GM21723 (cell line): ENCODE results near the gene TMC2.

Source experiments
- ATAC-seq: cut with Tn5 transposase; IDR thresholded peaks from one replicate; pipeline ENCODE4 v1.9.1; 2021; ENCODE audit warnings: mild to moderate bottlenecking, moderate library complexity; ENCODE audit not compliant: unreplicated experiment

The TMC2 gene

DNA sequence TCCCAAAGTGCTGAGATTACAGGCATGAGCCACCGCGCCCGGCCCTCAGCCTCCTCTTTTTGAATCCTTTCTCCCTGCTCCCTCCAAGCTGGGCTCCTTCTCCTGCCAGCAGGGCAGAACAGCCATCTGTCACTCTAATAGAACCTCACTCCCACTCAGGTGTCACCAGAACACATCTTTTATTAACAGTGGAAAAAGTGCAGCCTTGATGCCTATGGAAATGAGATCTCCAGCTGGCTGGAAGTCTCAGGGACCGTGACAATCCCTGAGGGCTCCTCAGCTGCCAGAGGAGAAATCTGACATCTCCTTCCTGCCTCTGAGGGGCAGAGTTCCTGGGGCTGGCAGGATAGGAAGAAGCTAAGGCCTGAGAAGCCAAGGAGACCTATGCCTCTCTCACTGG, 28.0 kb downstream of the TMC2 start:
- no peak for ATAC-seq

GRCh38 chr20:2575682-2576081, 39.3 kb downstream of the TMC2 start:
- no peak for ATAC-seq

DNA sequence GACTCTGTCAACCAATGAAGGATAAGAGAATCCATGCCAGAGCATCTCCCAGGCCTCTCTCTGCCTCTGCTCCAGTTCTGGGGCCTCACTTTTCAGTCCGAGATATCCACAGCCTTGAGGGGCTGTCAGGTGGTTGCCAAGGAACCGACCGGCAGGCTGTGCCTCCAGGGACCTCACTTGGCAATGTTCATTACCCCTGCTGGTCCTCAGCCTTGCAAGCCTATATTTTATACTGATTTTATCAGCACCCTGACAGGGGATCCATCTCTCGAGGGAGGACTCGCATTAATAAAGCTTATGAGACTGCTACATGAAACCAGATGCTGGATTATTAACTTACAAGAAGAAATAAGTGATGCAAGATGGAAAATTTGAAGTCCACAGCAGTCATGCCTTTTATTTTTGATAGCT, 39.9 kb downstream of the TMC2 start:
- no peak for ATAC-seq

DNA sequence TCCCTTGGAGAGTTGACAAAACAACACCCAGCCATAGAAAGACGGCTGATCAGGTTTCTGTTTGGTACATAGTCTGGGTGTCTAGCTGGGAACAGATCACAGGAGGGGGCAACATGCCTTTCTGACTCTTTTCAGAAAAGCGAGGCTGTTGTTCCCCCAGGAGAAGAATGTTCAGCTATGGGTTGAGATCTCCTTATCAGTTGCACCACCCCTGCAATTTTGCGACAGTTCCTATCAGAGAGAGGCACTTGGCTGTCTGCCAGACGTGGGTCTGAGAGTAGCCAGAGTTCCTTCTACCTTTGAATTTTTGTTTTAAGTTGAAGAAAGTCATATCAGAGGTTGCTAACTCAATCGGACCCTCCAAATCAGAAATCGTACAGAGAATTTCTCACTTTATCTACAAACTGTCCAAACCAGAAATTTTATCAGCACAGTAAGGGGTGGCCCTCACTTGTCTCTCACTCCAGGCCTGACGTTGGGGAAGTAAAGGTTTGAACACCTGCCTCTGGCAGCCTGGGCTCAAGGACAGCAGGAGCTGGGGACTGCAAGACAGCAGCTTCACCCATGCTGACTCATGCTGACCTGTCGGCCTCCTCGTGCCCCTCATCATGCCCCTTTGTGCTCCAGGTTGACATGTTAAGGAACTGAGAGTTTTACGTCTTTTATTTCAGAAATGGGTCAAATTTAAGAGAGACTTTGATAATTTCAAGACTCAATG, 42.3 kb downstream of the TMC2 start:
- ATAC-seq, result no peak

DNA sequence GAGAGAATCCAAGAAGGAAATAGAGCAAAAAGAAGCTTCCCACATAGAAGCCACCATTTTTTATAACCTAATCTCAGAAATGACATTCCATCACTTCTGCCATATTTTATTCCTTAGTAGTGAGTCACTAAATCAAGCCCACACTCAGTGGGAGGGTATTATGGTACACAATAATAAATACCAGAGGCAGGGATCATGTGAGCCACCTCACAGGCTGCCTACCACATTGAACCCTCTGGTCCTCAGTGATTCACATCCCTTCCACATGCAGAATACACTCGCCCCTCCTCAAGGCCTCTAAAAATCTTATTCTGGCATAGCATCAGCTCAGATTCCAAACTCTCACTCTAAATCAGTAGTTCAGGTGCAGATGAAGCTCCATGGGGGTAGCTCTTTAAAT, 49.4 kb downstream of the TMC2 start:
- no peak for ATAC-seq

DNA sequence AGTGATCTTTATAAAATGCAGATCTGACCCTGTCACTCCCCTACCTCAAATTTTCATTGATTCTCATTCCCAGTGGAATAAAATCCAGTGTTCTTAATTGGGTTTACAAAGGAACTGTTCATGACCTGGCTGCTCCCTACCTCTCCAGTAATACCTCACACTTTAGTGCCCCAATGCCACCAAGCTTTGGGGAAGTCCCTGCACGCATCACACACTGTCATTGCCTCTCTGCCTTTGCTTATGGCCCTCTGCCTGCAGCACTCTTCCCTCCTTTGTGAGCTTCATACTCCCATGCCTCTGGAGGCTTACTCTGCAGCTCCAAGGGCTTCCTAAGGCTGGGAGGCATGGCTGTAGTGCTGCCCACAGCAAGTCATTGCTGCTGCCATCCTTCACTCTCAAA, 57.4 kb downstream of the TMC2 start:
- no peak for ATAC-seq

DNA sequence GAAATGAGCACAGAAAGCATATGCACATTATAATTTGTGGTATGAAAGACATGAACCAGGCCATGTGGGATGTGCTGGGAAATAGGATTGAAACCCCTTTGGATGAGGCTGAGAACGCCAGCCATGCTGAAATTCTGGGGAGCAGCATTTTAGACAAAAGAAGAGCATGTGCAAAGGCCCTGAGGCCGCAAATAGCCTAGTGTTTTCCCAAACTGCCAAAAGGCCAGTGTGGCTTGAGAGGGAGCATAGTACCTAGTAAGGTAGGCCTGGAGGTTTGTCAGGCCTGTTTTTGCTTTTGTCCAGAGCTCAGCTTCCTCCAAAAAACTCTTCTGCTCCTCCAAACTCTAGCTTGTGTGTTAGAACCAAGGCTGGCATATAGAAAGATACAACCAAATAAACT, 58.7 kb downstream of the TMC2 start:
- ATAC-seq, result no peak

- ATAC-seq, result no peak
Measured at GRCh38 chr20:2596673-2597279, 60.4 kb downstream of the TMC2 start.

DNA sequence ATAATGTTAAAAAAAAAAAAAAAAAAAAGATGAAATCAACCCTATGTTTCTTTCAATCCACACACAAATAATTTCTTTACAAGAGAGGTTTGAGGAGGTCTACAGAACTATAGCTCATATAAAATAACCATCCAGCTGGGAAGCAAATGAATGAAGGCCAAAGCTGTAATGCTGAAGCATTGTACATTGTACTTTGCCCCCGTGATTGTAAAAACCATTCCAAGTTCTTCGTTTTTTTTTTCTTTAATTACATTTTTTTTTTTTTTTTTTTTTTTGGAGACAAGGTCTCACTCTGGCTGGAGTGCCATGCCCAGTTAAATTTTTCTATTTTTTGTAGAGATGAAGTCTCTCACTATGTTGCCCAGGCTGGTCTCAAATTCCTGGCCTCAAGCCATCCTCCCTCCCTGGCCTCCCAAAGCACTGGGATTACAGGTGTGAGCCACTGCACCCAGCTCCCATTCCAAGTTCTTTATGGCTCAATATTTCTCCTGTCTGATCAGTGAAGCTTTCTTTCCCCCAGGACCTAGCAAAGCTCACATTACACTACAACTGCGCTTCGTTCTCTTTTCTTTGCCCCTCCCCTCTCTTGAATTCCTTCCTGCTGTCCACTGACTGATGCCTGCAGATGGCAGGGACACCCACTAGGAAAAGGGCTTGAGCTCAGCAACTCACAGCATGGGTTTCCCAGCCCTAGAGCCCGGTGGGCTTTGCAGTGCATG, 63.1 kb downstream of the TMC2 start:
- no peak for ATAC-seq

DNA sequence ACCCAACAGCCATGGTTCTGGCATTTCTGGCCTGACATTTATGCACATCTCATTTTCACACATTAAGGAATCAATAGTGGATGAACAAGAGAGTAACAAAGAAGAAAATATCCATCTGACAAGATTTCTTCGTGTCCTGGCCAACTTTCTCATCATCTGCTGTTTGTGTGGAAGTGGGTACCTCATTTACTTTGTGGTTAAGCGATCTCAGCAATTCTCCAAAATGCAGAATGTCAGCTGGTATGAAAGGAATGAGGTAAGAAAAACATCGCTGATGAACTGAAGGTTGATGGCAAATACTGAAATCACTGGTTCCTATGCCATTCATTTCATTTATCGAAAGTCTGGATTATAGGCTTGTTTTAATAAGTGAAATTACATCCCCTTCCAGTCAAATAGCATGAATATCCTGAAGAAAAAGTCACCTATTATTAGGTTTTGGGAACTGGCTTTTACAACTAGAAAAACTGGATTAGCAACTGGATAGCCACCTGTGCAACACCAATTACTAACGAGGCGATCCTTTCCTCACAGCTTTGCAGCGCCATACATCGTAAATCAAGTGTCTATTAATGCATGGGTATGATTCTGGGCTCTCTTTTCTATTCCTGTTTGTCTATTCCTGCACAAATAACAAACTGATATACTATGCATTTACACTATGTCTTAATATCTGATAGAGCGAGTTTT, 65.8 kb downstream of the TMC2 start:
- ATAC-seq, result no peak

DNA sequence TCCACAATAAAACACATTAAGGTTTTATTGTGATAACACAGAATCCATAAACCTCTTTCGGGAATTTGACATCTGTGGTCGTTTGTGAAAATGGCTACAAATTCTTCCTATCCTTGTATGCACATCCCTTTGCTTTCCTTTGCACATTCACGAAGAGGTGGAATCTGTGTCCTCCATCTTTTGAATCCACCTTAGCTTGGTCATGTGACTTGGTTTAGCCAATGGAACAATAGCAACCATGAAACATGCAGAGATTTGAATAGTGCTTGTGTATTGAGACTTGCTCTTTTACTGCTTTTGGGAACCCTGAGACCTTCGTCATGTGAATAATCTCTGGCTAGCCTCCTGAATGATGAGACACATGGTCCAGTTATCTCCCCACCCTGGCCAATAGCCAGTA, 66.4 kb downstream of the TMC2 start:
- ATAC-seq, result no peak

DNA sequence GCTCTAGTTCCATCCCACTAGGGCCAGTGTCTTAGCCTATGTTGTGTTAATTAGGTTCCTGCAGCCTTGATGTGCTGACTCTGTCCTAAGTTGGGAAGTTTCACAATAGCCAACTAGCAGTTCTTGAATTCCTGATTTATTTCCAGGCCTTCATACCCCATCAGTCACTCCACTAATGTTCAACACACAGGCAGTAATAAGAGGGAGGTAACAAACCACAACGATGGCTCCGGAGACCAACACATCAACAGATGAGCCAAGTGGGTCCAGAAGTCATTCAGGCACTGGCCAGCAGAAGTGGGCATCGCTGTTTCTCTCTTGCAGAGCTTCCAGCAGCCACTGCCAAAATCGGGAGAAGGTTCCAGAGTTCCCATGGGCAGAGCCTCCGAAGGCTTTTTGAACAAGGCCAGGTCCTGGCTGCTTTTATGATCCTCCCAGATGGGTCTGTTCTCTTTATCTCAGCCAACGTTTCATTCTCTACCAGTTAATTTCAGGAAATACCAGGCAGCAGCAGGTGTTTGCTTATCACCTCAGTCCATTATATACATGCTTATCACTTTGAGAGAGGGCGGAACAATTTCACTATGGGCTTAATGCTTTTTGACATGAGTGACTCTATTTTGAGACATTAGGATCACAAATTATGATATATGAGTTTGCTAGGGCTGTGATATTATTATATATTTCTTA, 67.6 kb downstream of the TMC2 start:
- ATAC-seq, result no peak

DNA sequence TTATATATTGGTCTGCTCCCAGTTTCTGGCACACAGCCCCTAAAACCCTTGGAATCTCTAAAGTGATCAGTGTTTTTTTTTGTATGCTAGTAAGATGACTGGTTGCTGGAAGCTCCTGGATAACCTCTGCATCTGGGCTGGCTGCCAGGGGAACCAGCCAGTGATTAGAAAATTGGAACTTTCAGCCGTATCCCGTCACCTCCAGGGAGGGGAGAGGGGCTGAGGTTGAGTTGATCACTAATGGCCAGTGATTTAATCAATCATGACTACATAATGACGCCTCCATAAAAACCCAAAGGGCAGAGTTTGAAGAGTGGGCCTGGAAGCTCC, 68.1 kb downstream of the TMC2 start:
- ATAC-seq, result no peak

GRCh38 chr20:2606507-2607006, 70.2 kb downstream of the TMC2 start:
- no peak for ATAC-seq

DNA sequence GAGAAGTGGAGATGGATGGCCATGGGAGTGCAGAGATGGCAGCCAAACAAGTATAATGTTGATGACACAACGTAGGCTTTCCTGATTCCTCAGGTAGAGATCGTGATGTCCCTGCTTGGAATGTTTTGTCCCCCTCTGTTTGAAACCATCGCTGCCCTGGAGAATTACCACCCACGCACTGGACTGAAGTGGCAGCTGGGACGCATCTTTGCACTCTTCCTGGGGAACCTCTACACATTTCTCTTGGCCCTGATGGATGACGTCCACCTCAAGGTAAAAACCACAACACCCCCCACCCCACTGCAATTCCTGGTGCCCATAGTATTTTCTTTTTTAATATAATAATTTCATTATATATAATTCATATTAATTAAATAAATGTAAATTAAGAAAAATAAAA, 74.0 kb downstream of the TMC2 start:
- no peak for ATAC-seq

DNA sequence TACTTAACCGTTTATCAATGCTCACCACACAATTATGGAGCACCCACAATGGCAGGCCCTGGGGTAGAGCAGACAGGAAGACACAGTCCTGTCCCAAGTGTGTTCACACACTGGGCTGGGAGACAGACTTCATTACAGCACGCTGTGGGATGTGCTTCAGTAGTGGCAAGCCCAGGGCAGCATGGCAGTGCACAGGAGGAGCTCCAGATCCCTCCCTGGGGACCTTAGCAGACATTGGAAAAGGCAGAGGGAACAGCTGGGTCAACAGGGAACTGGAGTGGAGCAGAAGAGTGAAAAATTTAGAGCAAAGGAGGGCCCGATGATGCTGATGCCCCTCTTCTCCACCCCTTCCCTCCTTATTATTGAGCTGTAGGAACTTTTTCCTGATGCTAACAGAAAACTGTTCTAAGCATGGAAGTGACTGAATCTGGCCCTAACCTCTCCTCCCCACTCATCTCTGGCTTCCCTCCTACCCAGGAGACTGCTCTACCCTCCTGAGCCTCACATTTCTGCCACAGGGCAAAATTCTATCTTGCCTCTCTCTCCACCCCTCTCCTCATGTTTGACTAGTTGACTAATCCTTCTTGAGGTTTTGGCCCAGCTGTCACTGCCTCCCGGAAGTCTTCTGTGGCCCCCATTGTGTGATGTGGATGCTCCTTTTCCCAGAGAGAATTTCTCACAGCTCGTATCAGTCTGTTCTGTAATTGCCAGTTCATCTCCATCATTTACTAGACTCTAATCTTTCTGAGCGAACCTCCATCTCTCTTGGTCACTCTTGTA, 74.8 kb downstream of the TMC2 start:
- no peak for ATAC-seq

GRCh38 chr20:2612073-2612472, 75.7 kb downstream of the TMC2 start:
- no peak for ATAC-seq

DNA sequence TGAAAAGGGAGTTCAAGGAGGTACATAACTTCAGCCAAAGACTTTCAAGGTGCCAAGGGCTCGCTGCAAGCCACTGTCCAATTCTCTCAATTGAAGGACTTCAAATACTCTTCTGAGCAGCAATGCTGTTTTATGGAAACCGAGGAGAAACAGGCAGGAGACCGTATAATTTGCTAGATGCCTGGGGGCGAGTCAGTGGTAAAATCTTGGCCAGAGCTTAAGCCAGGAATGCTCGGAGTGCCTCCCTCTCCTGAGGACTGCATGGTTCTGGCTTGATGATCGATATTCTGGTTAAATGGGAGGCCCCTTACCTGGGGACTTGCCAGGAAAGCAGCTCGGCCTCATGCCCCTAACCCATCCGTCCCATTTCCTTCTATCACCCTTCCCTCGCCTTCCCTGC, 80.3 kb downstream of the TMC2 start:
- no peak for ATAC-seq

DNA sequence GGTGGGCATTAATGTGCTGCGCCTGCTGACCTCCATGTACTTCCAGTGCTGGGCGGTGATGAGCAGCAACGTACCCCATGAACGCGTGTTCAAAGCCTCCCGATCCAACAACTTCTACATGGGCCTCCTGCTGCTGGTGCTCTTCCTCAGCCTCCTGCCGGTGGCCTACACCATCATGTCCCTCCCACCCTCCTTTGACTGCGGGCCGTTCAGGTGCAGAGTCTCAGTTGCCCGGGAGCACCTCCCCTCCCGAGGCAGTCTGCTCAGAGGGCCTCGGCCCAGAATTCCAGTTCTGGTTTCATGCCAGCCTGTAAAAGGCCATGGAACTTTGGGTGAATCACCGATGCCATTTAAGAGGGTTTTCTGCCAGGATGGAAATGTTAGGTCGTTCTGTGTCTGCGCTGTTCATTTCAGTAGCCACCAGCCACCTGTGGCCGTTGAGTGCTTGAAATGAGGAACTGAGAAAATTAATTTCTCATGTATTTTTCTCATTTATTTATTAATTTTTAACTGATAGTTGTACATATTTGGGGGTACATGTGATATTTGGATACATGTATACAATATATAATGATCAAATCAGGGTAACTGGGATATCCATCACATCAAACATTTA, 80.8 kb downstream of the TMC2 start:
- ATAC-seq, result no peak

GRCh38 chr20:2618815-2619214, 82.4 kb downstream of the TMC2 start:
- ATAC-seq, result no peak
